Measurements from ENCODE around the gene MYOD1.

MYOD1 gene

DNA sequence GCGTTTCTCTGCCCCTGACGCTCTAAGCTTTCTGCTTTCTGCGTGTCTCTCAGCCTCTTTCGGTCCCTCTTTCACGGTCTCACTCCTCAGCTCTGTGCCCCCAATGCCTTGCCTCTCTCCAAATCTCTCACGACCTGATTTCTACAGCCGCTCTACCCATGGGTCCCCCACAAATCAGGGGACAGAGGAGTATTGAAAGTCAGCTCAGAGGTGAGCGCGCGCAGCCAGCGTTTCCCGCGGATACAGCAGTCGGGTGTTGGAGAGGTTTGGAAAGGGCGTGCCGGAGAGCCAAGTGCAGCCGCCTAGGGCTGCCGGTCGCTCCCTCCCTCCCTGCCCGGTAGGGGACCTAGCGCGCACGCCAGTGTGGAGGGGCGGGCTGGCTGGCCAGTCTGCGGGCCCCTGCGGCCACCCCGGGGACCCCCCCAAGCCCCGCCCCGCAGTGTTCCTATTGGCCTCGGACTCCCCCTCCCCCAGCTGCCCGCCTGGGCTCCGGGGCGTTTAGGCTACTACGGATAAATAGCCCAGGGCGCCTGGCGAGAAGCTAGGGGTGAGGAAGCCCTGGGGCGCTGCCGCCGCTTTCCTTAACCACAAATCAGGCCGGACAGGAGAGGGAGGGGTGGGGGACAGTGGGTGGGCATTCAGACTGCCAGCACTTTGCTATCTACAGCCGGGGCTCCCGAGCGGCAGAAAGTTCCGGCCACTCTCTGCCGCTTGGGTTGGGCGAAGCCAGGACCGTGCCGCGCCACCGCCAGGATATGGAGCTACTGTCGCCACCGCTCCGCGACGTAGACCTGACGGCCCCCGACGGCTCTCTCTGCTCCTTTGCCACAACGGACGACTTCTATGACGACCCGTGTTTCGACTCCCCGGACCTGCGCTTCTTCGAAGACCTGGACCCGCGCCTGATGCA lies at the start of gene MYOD1:
MYOD1 (plus strand) TSS at position 544 of the 910 bp plus-strand sequence; CDS start at position 756, 212 bp downstream.
- DNase-seq: no peak

DNA sequence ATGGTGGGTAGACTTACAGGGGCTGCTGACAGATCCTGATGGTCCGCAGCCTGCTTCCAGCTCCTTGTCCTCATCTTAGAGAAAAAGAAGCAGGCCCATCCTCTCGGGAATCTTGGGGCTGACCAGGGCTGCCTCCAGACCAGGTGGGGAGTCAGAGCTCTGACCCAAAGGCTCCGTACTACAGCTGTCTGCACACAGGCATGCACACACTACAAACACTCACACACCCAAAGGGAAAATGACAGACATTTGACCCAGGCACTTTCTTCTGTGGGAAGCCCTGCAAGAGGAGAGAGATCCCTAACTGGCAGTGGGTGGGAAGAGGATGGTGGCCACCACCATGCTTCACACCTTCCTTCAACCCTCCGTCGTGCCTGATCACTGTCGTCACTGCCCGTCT lies 46.9 kb upstream of the MYOD1 start:
- no peak for DNase-seq

DNA sequence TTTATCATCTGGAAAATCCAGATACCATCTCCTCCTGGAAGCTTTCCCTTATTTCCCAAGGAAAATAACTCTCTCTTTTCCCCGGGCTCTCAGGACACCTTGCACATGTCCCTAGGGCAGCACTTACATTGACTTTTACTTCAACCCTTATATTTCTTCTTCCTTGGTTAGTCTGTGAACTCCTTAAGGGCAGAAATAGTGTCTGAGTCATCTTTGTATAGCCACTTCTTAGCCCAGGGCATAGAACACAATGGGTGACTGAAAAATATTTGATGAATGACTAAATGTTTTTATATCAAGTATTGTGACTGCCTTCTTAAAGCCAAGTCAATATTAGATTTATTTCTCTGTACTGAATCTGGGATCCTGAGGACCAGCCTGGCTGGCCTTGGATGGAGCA lies 45.4 kb upstream of the MYOD1 start:
- DNase-seq: no peak

GRCh38 chr11:17682848-17683247 lies 36.5 kb upstream of the MYOD1 start:
- no peak for DNase-seq

DNA sequence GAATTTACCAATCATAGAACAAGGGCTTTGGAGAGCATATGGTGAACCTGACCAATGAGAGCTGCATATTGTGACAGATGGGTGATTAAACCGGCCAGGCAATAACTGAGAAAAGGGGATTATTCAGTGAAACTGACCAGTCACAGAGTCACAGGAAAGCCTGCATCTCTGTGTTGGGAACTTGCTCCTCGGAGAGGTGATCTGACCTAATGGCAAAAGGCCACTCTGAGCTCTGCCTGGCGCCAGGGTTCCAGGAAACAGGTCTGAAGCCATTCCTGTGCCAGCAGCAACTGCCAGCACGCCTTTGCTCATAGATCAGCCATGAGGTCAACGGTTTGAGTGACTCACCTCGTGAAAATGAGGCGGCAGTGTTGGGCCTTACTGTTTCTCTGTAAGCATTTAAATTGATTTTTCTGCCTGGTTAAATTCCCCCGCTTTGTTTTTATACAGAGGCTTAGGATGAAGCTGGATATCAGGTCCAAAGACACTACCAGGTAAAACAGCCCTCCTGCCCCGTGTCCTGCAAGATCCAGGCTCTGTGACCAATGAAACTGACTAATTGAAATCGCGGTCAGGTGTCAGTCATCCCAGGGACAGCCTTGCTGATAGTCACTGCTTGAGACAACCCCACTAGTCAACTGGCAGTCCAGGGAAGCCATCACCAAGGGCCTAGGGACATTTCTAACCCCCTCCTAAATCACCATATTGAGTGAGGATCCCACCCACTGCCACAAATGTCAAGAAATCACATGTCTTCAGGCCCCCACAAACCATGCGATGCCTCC lies 35.8 kb upstream of the MYOD1 start:
- DNase-seq: no peak

- DNase-seq: no peak
Measured at GRCh38 chr11:17684550-17684949, 34.8 kb upstream of the MYOD1 start.

DNA sequence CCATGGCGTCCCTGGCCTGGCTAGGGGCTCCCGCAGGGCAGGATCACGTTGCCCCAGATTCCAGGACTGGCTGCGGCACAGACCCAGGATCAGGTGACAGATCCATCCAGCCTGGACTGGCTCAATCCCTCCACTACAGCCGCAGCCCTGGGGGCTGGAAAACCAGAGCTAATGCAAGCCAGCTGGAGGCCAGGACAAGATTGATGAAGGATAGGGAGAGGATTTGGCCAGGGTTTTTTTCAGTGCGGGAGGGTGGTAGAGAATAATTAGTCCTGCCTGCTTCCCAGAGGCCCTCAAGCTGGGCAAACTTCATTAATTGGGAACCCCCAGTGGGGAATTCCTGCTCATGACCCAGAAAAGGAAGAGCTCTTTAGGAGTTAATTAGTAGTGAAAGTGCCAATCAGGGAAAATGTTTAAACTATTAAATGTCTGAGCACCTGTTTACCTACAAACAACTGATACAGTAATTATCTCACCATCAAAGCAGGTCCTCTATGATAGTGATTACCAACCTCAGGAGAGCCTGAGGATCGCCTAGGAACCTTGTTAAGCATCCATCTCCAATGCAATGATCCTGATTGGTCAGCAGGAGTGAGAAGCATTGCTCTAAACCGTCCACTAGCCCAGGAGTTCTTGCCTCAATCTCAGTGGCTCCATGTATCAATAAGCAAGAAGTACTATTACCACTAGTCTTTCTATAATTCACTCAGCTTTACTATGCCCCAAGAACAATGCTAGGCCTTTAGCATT lies 33.0 kb upstream of the MYOD1 start:
- no peak for DNase-seq

- DNase-seq: no peak
Measured at GRCh38 chr11:17687946-17688670, 31.3 kb upstream of the MYOD1 start.

GRCh38 chr11:17691550-17691949 lies 27.8 kb upstream of the MYOD1 start:
- DNase-seq: no peak

GRCh38 chr11:17691976-17692375 lies 27.4 kb upstream of the MYOD1 start:
- DNase-seq: no peak

- DNase-seq: no peak
Measured at GRCh38 chr11:17692931-17693330, 26.4 kb upstream of the MYOD1 start.

DNA sequence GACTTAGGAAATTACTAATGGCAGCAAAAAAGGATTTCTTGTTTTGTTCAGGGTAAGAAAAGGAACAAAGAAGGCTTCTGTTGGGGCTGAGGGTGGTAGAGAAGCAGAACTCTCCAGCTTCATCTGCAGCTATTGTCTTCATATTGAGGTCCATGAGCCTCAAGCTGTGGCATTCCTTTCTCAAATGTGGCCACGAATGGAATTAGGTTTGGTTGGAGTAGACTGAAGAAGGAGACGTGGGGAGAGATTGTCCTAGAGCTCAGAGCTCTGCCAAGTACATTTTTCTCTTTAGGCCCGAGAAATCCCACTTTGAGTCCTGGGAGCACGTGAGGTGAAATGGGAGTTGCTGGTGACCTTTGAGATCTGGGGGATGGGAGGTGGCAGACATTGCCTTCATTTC lies 25.8 kb upstream of the MYOD1 start:
- DNase-seq: no peak

DNA sequence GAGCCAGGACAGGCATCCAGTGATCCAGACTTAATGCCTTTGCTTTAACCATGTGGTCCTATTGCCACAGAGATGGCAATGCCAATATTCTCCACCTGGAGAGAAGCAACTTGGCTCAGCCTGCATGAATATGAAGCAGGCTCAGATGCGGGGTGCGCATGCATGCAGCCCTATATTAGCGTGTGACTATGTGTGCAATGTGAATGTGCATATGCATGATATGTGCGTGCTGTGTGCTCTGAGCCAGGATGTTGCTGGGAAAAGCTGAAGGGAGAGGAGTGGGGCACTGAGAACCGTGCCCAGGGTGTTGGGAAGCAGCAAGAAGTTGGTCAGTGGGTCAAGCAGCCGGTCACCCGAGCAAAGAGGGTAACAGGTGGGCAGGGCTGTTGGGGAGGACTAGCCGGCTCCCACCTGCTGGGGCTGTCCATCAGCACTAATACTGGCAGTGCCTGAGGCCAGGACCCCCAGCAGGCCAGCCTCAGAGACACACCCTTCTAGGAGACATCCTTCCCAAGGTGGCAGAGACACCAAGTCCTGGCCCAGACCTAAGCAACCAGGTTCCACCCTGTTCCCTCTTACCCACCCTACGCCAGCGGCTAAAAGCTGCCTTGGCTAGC lies 24.8 kb upstream of the MYOD1 start:
- DNase-seq: no peak

GRCh38 chr11:17695454-17696441 lies 23.6 kb upstream of the MYOD1 start:
- DNase-seq: no peak

DNA sequence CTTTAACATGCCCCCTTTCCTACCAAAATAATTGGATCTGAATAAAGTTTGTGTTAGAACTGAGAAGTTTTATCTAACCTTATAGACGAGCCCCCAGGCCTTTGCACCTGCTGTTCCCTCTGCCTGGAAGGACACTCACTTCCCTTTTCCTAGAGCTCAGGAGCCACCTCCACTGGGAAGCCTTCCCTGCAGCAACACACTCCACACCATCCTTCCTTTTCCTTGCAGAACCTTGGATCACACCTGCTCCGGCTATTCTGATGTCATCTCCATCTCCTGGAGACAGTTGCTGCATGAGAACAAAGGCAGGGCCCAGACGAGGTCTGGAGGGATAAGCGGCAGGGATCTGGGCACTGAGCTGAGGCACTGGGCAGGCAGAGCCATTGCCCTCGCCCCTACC lies 22.6 kb upstream of the MYOD1 start:
- no peak for DNase-seq

DNA sequence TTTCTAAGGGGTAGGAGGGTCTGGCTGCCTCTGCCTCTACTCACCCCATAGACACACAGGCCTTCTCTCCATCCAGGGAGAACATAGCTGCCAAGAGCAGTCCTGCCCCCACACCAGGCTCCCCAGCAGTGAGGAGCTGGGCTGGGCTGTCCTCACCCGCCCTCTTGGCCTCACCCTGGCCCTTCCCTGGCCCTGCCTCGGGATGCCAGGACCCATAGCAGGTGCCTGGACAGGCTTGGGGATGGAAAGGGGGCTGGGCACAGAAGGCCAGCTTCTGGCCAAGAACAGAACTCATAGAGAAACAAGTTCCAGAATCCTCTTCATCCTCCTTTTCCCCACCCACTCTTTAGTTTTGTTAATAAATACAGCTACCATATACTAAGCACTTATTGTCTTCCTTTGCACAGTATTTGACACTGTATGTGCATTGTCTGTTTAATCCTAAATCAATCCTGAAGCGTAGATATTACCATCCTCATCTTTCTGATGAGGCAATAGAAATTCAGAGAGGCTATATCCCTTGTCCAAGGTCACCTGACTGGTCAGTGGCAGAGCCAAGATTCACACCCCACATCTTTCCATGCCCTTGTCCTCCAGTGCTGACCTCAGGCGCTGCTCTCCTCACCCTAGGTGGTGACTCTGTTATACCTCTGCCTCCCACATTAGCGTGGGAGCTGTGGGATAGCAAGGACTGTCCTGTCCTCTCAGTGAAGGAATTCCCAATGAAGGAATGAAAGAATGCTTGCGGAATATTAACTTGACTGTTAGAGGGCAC lies 22.0 kb upstream of the MYOD1 start:
- no peak for DNase-seq

DNA sequence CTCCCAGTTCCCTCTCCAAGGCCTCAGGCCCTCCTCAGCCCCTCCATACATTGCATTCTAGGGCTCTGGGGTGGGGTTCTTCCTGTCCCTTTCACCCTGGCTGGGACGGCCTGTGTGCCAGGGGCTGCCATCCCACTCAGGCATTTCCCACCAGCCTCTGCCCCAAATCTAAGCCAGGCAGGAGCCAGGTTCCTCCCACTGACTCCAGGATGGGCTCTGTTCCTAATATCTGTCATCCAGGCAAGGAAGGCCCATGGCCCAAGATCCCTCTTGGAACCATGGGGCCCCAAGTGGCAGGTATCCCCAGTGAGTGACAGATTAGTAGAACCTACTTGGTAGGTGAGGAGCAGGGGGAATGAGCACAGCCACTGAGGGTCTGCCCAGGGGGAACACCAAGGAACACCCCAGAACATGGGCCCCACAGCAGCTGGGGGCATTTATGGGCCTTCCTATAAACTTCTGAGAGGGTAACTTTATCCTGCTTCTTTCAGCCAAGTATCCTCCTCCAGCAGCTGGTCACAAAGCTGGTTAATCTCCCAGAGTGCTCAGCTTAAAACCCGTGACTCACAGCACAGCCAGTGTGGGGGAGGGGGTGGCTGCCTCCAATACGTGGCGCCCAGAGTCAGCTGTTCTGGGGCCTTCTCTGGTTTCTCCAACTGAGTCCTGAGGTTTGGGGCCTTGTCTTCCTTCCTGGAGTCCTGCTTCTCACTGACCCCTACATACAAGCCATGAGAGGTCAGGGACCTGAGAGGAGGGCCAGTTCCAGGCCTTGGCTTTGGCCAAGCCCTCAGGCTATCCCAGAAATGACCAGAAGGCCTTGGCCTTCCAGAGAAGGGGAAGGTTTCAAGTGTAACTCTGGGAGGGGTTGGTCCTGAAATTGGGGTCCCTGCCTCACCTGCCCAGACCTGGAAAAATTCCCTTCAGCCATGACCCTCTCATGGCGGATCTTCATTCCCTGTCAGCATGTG lies 19.9 kb upstream of the MYOD1 start:
- no peak for DNase-seq

DNA sequence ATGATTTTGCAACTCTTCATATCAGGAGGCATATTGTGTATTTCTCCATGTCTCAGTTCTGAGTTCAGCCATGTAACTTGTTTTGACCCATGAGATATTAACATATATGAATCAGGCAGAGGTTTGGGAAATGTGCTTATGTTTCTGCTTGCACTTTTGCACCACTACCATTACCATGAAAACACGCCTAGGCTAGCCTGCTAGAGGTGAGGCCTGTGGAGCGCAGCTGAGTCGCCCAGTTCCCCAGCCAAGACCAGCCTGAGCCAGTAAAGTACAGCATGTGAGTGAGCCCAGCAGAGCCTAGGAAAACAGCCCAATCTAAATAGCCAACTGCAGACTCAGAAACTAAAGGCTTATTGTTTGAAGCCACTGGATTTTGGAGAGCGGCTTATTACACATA lies 18.4 kb upstream of the MYOD1 start:
- no peak for DNase-seq

- no peak for DNase-seq
Measured at GRCh38 chr11:17702876-17703275, 16.5 kb upstream of the MYOD1 start.
